ENCODE data around the gene CAV3.

CAV3 gene

DNA sequence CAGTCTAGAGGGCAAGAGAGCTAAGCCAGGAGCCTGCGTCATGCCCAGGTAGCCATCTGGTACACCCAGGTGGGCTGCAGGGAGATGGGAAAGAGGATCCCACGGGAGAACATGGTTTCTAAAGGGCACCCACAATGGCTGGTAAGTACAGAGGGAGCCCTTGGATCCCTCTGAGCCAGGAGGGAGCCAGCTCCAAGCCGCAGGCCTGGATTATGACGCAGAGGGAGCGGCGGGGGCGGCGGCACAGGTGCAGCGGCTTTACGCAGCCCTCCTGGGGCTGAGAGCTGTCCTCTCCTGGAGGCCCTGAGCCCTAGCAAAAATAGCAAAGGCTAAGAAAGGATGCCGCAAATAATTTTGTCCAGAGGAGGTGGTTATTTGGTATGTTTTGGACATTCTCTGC lies 2.8 kb downstream of the CAV3 start:
- no peak for FAIRE-seq

DNA sequence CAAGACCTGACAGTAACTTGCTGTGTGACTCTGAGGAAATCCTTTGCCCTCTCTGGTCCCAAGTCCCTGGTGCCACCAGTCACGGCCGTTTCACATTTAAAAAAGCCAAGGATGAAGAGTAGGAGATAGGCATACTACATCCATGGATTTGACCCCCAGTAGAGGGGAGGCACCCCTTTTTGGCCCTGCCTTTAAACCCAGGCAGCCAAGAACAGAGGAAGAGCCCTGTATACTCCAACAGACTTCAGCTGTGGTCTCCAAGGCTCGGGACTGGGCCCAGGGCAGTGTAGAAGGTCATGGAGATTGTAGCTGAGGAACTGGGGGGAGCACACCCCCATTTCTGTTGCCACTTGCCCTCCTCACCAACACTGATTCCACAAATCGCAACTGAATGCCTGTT lies 3.7 kb downstream of the CAV3 start:
- FAIRE-seq = no peak

DNA sequence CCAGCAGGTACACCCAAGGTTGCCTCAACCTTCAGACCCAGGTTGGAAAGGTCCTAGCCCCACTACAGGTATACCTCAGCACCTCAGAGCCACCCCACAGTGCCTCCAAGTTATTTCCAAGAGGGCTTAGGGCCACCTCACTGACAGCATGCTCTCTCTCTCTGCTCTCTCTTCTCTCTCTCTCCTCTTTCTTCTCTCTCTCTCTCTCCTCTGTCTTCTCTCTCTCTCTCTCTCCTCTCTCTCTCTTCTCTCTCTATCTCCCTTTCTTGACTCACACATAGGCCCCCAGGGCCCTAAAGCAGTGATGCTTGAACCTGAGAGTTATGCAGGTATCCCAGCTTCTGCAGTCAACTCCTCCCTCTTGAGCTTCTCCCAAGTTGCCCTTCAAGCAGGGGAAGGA lies 4.2 kb downstream of the CAV3 start:
- no peak for FAIRE-seq

DNA sequence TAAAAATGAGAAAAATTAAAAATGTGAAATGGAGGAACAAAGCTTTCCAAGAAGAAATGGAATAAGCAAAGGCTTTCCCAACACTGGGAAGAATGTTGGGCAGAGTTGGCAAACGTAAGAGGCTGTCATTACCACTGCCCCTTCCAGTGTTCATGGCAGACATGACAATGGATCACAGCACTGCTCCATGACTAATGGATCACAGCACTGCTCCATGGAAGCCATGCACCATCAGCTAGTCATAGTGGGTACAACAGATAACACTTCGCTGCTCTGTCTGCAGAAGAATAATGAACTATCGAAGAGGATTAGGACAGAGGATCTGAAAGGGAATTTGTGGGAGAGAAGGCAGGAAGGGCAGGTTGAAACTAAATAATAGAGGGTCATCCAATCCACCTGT lies 5.0 kb downstream of the CAV3 start:
- no peak for FAIRE-seq

DNA sequence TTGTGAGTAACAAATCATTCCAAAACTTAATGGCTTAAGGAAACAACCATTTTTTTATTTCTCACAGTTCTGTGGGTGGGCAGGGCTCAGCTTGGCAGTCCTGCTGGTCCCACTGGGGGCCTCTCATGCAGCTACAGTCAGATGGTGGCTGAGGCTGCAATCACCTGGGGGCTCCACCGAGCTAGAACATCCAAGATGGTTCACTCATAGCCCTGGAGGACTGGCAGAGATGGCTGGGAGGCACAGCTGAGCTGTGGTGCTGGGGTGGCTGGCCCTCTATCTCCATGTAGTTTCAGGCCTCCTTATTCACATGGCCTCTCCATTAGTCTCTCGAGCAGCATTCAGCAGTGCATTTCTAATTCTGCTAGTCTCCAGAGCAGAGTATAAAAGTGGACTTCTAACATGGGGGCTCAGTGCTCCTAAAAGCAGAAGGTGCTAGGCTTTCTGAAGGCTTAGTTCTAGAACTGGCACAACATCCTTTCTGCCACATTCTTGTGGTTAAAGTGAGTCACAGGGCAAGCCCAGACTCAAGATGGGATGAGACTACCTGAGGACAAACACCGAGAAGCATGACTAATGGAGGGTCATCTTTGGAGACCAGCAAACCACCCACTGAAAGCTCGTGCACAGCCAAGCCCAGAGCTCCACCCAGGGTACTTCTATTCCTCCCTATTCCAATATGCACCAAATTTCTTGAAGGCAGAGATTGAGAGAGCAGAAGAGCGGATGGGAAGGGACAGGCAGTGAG lies 6.3 kb downstream of the CAV3 start:
- no peak for FAIRE-seq

DNA sequence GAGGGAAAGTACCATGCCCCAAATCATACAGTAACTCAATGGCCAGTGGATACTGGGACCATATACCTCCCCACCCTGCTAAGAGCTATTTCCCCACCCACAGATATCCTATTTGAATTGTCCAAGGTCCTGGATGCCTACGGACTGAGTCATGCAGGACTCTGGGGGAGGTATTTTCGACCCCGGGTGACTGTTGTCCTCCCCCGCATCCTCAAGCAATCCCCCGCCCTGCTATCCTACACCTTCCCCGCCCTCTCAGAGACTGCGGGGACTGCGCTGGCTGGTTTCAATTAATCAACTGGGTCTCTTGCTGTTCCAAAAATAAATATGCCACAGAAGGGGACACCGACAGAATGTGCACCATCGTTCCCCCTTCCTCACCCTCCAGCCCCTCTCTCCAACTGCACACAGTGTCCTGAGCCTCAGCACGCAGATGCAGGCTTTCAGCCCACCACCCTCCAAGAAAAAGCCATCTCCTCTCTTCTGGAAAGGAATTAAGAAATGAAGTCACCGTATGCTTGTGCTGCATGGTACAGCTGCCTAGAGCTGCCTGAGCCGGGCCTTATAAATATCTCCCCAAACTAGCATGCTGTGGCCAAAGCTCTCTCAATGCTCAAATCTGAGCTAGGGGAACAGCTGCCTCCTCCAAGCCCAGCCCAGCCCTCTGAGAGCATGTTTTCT lies 8.1 kb downstream of the CAV3 start:
- no peak for FAIRE-seq

DNA sequence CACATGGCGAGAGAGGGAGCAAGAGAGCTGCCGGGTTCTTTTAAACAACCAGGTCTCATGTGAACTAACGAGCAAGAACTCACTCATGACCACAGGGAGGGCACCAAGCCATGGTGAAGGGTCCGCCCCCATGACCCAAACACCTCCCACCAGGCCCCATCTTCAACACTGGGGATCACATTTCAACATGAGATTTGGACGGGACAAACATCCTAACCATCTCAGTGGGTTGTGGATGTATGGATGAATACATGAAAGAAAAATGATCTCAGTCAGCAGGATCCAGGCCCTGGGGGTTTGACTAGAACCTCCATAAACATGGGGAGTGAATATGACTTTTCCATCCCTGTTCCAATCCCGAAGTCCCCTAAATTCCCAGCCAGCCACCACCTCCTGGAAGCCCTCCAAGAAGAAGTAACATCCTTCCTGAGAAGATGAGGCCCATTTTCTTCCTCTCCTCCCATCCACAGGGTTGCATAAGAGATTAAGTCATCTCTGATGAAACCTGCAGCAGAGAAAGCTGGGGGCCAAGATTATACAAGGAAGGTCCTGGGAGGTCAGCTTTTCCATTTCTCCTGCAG lies 9.5 kb downstream of the CAV3 start:
- FAIRE-seq = no peak

DNA sequence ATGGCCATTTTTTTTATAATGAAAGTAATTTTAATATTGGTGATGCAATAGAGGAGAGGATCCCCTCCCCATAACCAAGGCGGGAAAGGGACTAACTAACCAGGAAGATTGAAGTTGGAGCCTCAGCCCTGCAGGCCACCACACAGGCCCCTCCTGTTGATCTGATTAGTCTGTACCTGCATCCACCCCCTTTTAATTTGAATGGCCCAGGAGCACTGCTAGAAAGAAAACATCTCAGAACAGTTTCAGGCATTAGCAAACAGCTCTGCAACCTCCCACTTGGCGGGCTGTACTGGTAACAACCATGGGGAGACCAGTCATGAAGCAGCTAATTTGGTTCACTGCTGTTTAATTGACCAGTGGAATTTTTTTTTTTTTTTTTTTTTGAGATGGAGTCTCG lies 10.3 kb downstream of the CAV3 start:
- no peak for FAIRE-seq

DNA sequence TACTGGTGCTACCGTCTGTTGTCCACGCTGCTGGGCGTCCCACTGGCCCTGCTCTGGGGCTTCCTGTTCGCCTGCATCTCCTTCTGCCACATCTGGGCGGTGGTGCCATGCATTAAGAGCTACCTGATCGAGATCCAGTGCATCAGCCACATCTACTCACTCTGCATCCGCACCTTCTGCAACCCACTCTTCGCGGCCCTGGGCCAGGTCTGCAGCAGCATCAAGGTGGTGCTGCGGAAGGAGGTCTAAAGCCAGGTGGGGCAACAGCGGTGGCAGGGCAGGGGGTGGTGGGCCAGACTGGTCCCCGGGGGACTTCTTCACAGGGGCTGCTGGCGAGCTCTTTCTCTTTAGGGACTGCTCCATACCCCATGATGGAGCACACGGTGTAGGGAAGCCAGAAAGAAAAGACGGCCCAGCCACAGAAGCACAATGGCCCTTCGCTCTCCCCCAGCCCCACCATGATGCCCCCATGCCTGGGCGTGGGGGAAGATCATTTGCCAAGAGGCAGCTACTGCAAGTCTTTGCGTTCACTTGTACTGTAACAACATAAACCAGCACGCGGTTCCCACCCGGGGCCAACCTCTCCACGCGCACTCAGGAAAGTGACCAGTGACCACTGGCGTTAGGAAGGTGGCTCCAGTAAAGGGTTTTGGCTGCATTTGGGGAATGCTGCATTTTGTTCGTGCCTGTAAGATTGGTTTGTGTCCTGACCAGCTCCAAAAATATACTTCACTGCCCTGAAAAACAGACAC lies 12.2 kb downstream of the CAV3 start:
- FAIRE-seq = no peak

DNA sequence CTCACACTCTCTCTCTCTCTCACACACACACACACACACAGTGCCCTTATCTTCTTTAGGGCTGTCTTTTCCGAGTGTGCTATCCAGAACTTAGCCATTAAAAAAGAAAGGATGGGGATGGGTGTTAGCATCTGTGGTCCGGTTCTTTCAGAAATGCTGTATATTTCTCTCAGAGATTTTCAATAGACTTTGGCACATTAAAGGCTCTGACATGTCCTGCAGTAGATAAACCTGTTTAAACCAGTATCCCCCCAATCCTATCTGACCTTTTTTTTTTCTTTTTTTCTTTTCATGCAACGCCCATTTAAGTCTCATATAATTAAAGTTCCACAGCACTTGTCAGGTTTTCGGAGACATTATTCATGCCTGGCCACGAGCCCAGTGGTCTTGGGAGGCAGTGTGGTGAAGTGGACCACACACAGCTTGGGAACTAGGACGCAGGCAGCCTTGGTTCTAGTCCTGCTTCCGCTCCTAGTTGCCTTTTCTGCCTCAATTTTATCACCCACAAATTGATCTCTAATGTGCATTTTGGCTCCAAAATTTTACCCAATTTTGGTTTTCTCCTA lies 13.3 kb downstream of the CAV3 start:
- FAIRE-seq = no peak

DNA sequence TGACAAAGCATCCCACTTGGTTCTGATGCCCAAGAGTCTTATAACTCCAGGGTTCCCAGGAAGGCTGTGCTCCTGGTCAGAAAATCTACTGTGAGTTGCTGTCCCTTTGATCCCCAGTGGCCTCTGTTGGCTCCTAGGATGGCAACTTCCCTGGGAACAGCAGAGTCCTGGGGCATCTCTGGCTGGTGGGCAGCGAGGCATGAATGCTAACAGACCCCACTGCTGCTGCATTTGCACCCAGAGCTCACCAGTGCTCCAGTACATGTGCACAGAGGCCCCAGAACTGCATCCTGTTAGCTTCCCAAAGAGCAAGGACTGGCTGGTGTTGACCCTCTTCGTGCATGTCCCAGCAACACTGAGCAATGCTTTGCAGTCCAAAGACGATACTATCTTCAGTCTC lies 15.7 kb downstream of the CAV3 start:
- no peak for FAIRE-seq

DNA sequence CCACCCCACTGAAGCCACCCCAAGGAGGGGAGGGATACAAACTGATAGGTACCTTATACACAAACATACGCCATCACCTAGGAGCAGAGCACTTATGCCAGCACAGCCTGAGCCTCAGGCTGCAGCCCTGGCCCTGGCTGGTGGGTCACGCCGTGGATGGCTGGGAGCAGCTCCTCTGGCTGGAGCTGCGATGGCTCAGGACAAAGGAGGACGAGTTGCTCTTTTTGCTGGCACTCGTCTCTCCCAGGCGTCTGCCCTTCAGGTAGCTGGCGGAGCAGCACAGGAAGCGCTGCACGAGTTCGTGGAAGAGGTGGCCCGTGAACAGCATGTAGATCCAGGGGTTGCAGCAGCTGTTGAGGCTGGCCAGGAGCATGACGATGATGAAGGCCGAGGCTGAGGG lies 19.2 kb downstream of the CAV3 start:
- no peak for FAIRE-seq

DNA sequence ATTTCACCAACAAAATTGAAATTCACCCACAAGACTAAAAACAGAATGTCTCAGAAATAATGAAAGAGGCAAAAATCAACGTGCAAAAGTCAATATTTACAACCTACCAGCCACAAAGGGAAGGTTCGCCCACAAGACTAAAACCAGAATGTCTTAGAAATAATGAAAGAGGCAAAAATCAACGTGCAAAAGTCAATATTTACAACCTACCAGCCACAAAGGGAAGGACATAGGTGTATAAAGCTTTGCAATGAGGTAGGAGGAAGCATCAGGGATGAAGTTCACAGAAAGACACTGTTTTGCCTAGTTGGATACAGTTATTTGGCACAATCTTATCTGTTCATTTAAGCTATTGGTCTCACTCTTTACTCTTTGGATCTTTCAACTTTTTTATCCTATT lies 21.5 kb downstream of the CAV3 start:
- FAIRE-seq = no peak

DNA sequence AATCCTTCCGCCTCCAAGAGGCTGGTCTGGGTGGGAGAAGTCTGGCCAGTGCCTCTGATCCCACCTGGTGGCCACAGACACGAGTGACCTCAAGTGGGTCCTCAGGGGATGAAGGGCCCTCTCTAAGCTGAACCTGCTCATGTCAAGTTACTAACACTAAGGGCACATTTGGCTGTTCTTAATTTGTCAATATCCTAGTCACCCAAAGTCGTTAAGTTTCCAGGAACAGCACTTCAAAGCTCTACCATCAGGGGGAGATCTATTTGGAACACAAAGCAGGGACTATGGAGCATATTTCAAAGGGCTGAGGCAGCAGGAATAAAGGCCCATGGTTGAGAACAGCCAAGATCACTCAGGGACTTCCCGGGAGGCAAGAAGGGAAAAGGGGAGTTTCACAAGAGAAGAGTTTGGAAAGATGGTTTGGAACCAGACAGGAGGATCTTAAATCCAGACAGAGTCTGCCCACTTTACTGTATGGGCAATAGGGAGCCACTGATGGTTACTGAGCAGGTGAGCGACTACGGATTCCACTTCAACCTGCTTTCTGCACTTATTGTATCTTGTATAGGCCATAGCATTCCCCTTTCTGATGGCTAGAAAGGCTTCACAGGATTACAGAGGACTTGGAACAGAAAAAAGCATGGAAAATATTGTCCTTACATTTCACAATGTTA lies 22.1 kb downstream of the CAV3 start:
- no peak for FAIRE-seq

DNA sequence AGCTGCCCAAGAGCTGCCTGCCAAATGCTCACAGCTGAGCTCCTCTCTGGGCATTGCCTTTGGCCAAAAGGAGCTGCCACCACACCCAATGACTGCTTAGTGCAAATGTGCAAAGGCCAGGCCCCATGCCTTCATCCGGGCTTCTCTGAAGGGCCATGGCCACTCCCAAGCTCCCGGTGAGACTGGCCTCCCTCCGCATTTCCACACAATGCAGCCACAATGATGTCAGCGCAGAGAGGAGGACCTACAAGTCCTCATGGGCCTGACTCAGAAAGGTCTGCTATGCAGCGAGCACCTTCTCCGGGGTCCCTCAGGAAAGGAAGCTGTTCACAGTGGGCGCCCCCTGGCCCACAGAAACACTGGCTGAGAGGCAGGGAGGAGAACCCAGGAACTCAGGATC lies 23.1 kb downstream of the CAV3 start:
- FAIRE-seq = no peak

DNA sequence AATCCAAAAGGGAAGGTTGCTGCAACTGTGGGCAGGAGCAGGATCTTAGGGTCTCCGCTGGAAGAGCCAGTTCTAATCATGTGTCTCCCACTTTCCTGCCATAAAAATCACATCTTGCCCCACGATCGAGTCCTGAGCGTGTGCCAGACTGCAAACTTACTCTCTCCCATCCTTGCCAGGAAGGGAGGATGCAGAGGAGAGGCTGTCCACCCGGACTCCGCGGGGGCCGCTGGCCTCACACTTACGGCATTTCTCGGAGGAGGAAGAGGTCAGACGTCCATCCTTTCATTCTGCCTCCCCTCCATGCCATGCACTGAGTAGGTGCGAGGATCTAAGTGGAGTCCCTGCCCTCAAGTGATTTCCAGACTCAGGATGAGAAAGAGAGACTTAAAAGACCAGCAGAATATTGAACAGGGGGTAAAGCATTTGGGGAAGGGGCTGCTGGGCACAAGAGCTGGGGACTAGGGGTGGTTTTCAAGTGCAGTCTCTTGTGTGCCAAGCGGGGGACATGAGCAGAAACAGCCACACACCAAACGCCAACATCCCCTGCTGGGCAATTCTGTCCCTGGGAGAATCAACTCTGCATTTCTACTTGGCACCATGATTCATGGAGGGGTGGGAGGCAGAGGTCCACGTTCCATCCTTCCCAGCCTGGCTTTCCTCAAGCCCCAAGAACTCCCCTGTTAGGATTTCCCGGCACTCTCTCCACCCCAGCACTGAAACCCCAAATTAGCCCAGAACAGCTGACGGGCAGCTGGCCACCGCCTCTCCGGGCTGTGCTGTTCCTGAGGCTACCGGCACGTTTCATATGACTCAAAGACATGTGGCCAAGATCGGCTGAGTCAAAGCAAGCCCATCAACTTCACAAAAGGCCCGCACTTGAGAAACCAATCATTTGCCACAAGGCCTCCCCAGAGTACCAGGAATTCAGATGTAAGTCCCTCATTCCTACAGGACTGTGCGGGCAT lies 24.2 kb downstream of the CAV3 start:
- FAIRE-seq = no peak

DNA sequence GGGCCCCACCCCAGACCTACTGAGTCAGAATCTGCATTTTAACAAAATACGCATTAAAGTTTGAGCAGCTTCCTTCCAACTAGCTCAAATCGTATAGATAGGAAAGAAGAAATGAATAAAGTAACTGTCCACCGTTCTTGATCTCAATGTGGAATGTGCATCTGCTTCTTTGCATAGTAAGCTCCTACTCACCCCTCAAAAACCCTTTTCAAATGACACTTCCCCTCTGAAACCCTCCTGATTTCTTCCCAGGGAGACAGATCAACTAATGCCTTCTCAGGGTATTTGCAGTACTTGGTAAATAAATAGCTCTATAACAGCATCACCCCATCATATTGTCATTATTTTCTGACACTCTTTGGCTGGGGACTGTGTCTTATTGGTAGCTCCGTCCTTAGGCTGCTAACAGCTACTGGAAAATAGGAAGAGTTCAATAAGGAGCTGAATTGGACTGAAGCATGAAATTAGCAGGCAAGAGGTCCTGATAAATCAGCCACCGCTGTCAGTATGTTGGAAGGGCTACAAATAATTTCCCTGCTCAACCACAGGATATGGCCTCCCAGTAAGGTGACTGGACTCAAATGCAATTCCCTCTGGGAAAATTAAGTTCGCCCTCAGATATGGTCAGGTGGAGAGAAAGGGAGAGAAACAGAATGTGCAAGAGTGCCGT lies 25.6 kb downstream of the CAV3 start:
- no peak for FAIRE-seq

DNA sequence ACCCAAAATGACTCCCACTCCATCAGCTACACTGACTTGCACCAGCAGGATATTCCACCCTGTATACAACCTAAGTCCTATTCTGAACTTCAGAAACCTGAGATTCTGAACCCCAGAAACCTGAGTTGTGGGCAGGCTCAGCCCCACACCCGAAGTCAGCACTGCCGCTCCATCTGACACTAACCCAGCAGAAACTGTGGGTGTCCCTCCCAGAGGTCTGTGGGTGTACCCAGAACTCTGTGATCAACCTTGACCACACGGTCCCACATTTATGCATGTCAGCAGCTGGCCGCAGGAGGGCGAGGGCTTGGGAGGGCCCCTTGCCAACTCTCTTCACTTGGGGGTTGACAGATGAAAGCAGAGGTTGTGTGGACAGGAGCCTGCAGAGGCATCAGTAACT lies 26.5 kb downstream of the CAV3 start:
- no peak for FAIRE-seq

DNA sequence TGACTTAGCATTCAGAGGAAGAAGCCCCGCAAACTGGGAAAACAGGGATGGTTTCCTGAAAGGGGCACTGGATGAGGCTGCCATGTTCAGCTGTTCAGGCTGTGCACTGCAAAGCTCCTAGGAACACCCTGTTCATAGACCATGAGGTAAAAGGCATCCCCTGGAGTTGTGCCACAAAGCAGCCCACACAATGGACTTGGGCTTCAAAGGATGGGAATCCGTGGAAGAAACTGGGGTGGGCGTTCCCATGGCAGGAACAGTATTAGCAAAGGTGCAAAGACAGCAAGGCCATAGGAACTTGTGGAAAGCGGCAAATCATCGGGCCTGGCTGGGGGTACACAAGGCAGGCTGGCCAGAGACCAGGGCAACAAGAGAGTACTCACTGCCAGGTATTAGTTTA lies 26.9 kb downstream of the CAV3 start:
- no peak for FAIRE-seq

DNA sequence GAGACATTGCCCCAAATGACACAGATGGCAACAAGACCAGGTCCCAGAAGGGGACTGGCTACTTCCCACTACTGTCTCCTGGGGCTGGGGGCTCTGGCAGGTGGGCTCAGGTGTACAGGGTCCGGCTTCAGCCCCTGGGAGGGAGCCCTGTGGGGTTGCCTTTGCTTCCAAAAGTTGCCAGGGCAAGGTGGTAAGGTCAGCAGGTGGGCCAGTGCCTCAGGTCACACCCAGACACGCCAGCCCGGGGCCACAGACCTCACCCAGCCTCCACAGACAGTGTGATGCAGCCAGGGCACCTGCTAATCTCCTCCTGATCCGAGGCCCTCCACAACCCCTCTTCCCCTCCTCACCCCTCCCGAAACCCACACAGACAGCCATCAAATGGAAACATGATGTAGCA lies 28.3 kb downstream of the CAV3 start:
- FAIRE-seq = no peak

All from endometrium (tissue), 2 donors.